CD4-positive, alpha-beta memory T cell (primary cell): ENCODE measurements around the gene ABCD3. TPM values are rescaled to one million over a fixed set of nuclear protein-coding genes. Genes with fewer than 3 reads are reported as not detected.

Experiments used
- CTCF ChIA-PET: fragments of 350-600 bp; sonication (Branson Sonifier 250); formaldehyde crosslinking; loops from one replicate; lab custom pipeline; 2021; ENCODE audit warnings: inconsistent platforms; ENCODE audit not compliant: partially characterized antibody; lab: Charles Lee
- POLR2A ChIA-PET: fragments of 350-600 bp; sonication (Branson Sonifier 250); formaldehyde crosslinking; loops from one replicate; lab custom pipeline; 2021; ENCODE audit not compliant: partially characterized antibody; lab: Charles Lee
- DNase-seq, 5 donors: peaks; one replicate each; pipeline versions ENCODE4 v3.0.0 to v3.0.0-alpha.2; 2020 to 2022; ENCODE audit warnings: mixed read lengths in 1 of 5
- H3K27ac ChIP-seq: one replicate; pipeline ENCODE4 v1.7.0; 2013; ENCODE audit warnings: low read depth, low read length
- H3K27me3 ChIP-seq: 2 replicates; pipeline ENCODE4 v1.7.0; 2013; ENCODE audit warnings: mild to moderate bottlenecking, low read length, moderate library complexity; ENCODE audit not compliant: insufficient read depth
- H3K36me3 ChIP-seq: 2 replicates; pipeline ENCODE4 v1.7.0; 2013; ENCODE audit warnings: mild to moderate bottlenecking, low read length, moderate library complexity; ENCODE audit not compliant: insufficient read depth
- H3K4me1 ChIP-seq: 2 replicates; pipeline ENCODE4 v1.7.0; 2013; ENCODE audit warnings: mild to moderate bottlenecking, low read length, moderate library complexity; ENCODE audit not compliant: insufficient read depth
- H3K4me3 ChIP-seq, 2 donors: one replicate each; pipeline ENCODE4 v1.7.0; 2013; ENCODE audit warnings: low read length in 2 of 2, mild to moderate bottlenecking in 1 of 2
- H3K9me3 ChIP-seq, 2 donors: one replicate each; pipeline ENCODE4 v1.7.0; 2013; ENCODE audit warnings: low read length in 2 of 2, control low read depth in 1 of 2; ENCODE audit not compliant: control insufficient read depth in 1 of 2
- H3K27ac Mint-ChIP-seq, 7 donors: one replicate each; pipeline ENCODE4 v1.8.0; 2020 to 2021; ENCODE audit warnings: mixed read lengths in 7 of 7, mild to moderate bottlenecking in 6 of 7, inconsistent platforms in 3 of 7, moderate library complexity in 3 of 7
- H3K27me3 Mint-ChIP-seq, 2 donors: one replicate each; pipeline ENCODE4 v1.8.0; 2020 to 2021; ENCODE audit warnings: mixed read lengths in 2 of 2
- H3K36me3 Mint-ChIP-seq, 2 donors: one replicate each; pipeline ENCODE4 v1.8.0; 2020 to 2021; ENCODE audit warnings: mixed read lengths in 2 of 2, inconsistent platforms in 1 of 2, mild to moderate bottlenecking in 1 of 2
- H3K4me1 Mint-ChIP-seq, 4 donors: one replicate each; pipeline ENCODE4 v1.8.0; 2020 to 2021; ENCODE audit warnings: mixed read lengths in 4 of 4, mild to moderate bottlenecking in 1 of 4
- H3K4me3 Mint-ChIP-seq, 8 donors: one replicate each; pipeline ENCODE4 v1.8.0; 2020 to 2021; ENCODE audit warnings: mixed read lengths in 8 of 8, mild to moderate bottlenecking in 7 of 8, moderate library complexity in 6 of 8, inconsistent platforms in 3 of 8
- H3K9me3 Mint-ChIP-seq, 8 donors: one replicate each; pipeline ENCODE4 v1.8.0; 2020 to 2021; ENCODE audit warnings: mixed read lengths in 8 of 8, mild to moderate bottlenecking in 5 of 8, inconsistent platforms in 3 of 8, moderate library complexity in 1 of 8
- intact Hi-C: fragments of 100-400 bp; cut with micrococcal nuclease; formaldehyde crosslinking; loops from one replicate; pipeline ENCODE4 v1.15.1; 2023
- polyA plus RNA-seq, 2 donors: library from polyadenylated mRNA; unstranded; fragments of 300-500 nt; fragmentation: Illumina TruSeq; gene quantifications; one replicate each; pipeline ENCODE4 v1.2.3, GENCODE V29; 2021
- total RNA-seq, 2 experiments: library from RNA; stranded (reverse); gene quantifications; one replicate each; pipeline ENCODE4 v1.2.3, GENCODE V29; 2021

ABCD3 gene
- total and polyA plus RNA-seq, 4 experiments from 2014 or later, result 23.6 to 24.2 (median 23.9) TPM

- no peak for DNase-seq
- Mint-ChIP-seq H3K36me3 (peaks cover 29 to 33% of the 10 kb centered on the region in 2 donors), H3K4me1 (peaks cover 0 to 3% (median 0%) of the 10 kb centered on the region in 4 donors), H3K9me3 (no peaks in the 10 kb centered on the region), H3K27ac (peak overlapping the region in 2 of 7 donors; percentile 13 to 63), H3K4me3 (no peak overlapping the region), H3K27me3 (no peaks in the 10 kb centered on the region)
- Histone ChIP-seq H3K9me3 (no peaks in the 10 kb centered on the region), H3K27ac (no peak overlapping the region), H3K27me3 (no peaks in the 10 kb centered on the region), H3K4me3 (no peak overlapping the region), H3K4me1 (no peaks in the 10 kb centered on the region), H3K36me3 (peaks cover 18% of the 10 kb centered on the region)
- intact Hi-C loops, result no loop called here
- ChIA-PET CTCF (interaction anchor here (0.7 to 2.8 kb wide), 4 partner anchors 8 to 327 kb away, joined by 3 to 26 read pairs (median 4); no protein-coding TSS in a partner anchor), POLR2A (no interaction called here)
Measured at GRCh38 chr1:94479682-94480081, 61.5 kb downstream of the ABCD3 start.

DNA sequence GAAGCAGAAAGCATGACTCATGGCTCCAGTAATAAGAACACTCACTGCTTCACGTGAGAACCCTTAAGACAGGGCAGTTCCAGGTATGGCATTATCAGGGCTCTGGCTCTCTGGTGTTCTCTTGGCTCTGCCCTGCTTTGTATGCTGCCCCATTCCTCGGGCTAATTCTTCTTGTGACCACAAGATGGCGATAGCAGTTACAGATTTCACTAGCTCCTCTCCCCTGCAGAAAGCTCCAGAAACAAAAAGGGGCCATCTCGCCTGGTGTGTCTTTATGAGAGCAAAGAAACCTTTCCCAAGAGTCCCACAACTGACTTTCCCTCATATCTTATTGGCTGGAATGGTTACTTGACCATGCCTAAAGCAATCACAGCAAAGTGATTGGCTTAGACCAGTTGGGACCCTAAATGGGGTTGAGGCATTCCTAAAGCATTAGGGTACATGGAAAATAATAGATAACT lies 63.3 kb downstream of the ABCD3 start:
- no peak overlapping the region for H3K27ac Mint-ChIP-seq
- no peak overlapping the region for H3K4me3 ChIP-seq
- ChIA-PET POLR2A (no interaction called here), CTCF (interaction anchor here (1.0 to 5.4 kb wide), 10 partner anchors 10 to 323 kb away, joined by 3 to 61 read pairs (median 4); no protein-coding TSS in a partner anchor)
- H3K27ac ChIP-seq, result no peak overlapping the region
- no peaks in the 10 kb centered on the region for H3K4me1 ChIP-seq
- peaks cover 0 to 3% (median 0%) of the 10 kb centered on the region in 4 donors for H3K4me1 Mint-ChIP-seq
- peaks cover 28 to 35% of the 10 kb centered on the region in 2 donors for H3K36me3 Mint-ChIP-seq
- H3K36me3 ChIP-seq, result peaks cover 13% of the 10 kb centered on the region
- DNase-seq, result peak; percentile 36 to 48 (median 44)
- H3K4me3 Mint-ChIP-seq, result no peak overlapping the region
- H3K9me3 Mint-ChIP-seq, result no peaks in the 10 kb centered on the region
- H3K27me3 Mint-ChIP-seq, result no peaks in the 10 kb centered on the region
- no peaks in the 10 kb centered on the region for H3K9me3 ChIP-seq
- intact Hi-C loops, result loop anchor here (1.0 kb wide), 2 partner anchors 325 to 562 kb away; no protein-coding TSS in a partner anchor
- no peaks in the 10 kb centered on the region for H3K27me3 ChIP-seq

- no peak overlapping the region for H3K4me3 ChIP-seq
- no peaks in the 10 kb centered on the region for H3K4me1 ChIP-seq
- DNase-seq, result no peak
- H3K4me3 Mint-ChIP-seq, result no peak overlapping the region
- no peaks in the 10 kb centered on the region for H3K9me3 ChIP-seq
- no peaks in the 10 kb centered on the region for H3K27me3 Mint-ChIP-seq
- intact Hi-C loops, result no loop called here
- H3K9me3 Mint-ChIP-seq, result no peaks in the 10 kb centered on the region
- H3K27me3 ChIP-seq, result no peaks in the 10 kb centered on the region
- H3K4me1 Mint-ChIP-seq, result no peaks in the 10 kb centered on the region
- H3K27ac Mint-ChIP-seq, result no peak overlapping the region
- H3K36me3 ChIP-seq, result peaks cover 19% of the 10 kb centered on the region
- POLR2A ChIA-PET, result no interaction called here
- H3K36me3 Mint-ChIP-seq, result peaks cover 46 to 65% of the 10 kb centered on the region in 2 donors
- H3K27ac ChIP-seq, result no peak overlapping the region
- CTCF ChIA-PET, result interaction anchor here (0.8 to 2.0 kb wide), 3 partner anchors 10 to 318 kb away, joined by 3 to 7 read pairs (median 3); no protein-coding TSS in a partner anchor
Measured at GRCh38 chr1:94486990-94487389, 68.8 kb downstream of the ABCD3 start.

DNA sequence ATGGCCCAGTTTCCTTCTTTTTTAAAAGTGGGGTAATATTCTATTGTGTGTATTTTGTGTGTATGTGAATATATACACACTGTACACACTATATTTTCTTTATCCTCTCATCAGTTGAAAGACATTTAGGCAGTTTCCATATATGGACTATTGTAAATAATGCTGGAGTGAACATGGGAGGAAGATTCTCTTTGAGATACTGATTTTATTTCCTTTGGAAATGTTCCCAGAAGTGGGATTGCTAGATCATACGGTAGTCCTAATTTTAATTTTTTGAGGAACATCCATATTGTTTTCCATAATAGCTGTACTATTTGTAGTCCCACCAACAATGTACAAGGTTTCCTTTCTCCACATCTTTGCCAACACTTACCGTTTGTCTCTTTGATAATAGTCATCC lies 72.4 kb downstream of the ABCD3 start:
- Mint-ChIP-seq H3K27me3 (no peaks in the 10 kb centered on the region), H3K9me3 (no peaks in the 10 kb centered on the region), H3K36me3 (peaks cover 53 to 59% of the 10 kb centered on the region in 2 donors), H3K27ac (no peak overlapping the region), H3K4me3 (no peak overlapping the region), H3K4me1 (no peaks in the 10 kb centered on the region)
- ChIA-PET CTCF (no interaction called here), POLR2A (no interaction called here)
- no peaks in the 10 kb centered on the region for H3K27me3 ChIP-seq
- no peak for DNase-seq
- no peak overlapping the region for H3K27ac ChIP-seq
- peaks cover 9% of the 10 kb centered on the region for H3K36me3 ChIP-seq
- no peaks in the 10 kb centered on the region for H3K9me3 ChIP-seq
- no peak overlapping the region for H3K4me3 ChIP-seq
- intact Hi-C loops, result no loop called here
- H3K4me1 ChIP-seq, result no peaks in the 10 kb centered on the region

GRCh38 chr1:94496076-94496755 lies 78.0 kb downstream of the ABCD3 start:
- DNase-seq, result no peak
- H3K27me3 ChIP-seq, result no peaks in the 10 kb centered on the region
- Mint-ChIP-seq H3K4me1 (no peaks in the 10 kb centered on the region), H3K4me3 (no peak overlapping the region), H3K27ac (no peak overlapping the region), H3K9me3 (no peaks in the 10 kb centered on the region), H3K36me3 (peaks cover 46 to 58% of the 10 kb centered on the region in 2 donors), H3K27me3 (no peaks in the 10 kb centered on the region)
- H3K4me3 ChIP-seq, result no peak overlapping the region
- no peaks in the 10 kb centered on the region for H3K4me1 ChIP-seq
- intact Hi-C loops, result no loop called here
- CTCF ChIA-PET, result interaction anchor here (0.6 kb wide), 1 partner anchor 18 kb away, joined by 3 read pairs; no protein-coding TSS in a partner anchor
- peaks cover 11% of the 10 kb centered on the region for H3K36me3 ChIP-seq
- no peak overlapping the region for H3K27ac ChIP-seq
- POLR2A ChIA-PET, result no interaction called here
- no peaks in the 10 kb centered on the region for H3K9me3 ChIP-seq

- peaks cover 7% of the 10 kb centered on the region for H3K36me3 ChIP-seq
Measured at GRCh38 chr1:94501426-94501825, 83.2 kb downstream of the ABCD3 start.

DNA sequence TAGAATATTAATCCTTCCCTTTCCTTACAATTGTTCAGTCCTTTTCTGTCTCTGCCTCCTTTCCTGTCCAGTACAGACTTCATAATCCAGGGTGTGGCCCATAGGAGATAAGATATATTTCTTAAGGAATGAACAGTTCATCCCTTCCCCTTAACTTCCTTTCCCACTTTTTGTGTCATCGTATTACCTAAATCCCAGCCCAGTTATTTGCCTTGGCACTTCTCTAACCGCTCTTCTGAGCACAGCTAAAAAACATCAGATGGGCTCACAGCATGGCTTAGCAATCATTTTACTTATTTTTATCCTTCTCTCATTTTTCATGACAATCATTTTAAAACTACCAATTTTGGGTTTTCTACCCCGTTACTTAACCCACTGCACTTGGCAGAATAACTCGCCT lies 83.7 kb downstream of the ABCD3 start:
- H3K9me3 Mint-ChIP-seq, result peaks cover 0 to 4% (median 0%) of the 10 kb centered on the region in 8 donors
- no peaks in the 10 kb centered on the region for H3K27me3 Mint-ChIP-seq
- no peaks in the 10 kb centered on the region for H3K9me3 ChIP-seq
- H3K27ac Mint-ChIP-seq, result no peak overlapping the region
- H3K4me3 Mint-ChIP-seq, result no peak overlapping the region
- H3K4me3 ChIP-seq, result no peak overlapping the region
- POLR2A ChIA-PET, result no interaction called here
- DNase-seq, result no peak
- peaks cover 58 to 77% of the 10 kb centered on the region in 2 donors for H3K36me3 Mint-ChIP-seq
- CTCF ChIA-PET, result no interaction called here
- no peaks in the 10 kb centered on the region for H3K27me3 ChIP-seq
- H3K4me1 ChIP-seq, result no peaks in the 10 kb centered on the region
- H3K27ac ChIP-seq, result no peak overlapping the region
- peaks cover 7% of the 10 kb centered on the region for H3K36me3 ChIP-seq
- H3K4me1 Mint-ChIP-seq, result peaks cover 0 to 6% (median 1%) of the 10 kb centered on the region in 4 donors
- intact Hi-C loops, result no loop called here

More at GRCh38 chr1:94501426-94501825, 83.2 kb downstream of the ABCD3 start:
- Mint-ChIP-seq H3K4me3 (no peak overlapping the region), H3K4me1 (peaks cover 0 to 6% (median 1%) of the 10 kb centered on the region in 4 donors), H3K27ac (no peak overlapping the region), H3K36me3 (peaks cover 56 to 75% of the 10 kb centered on the region in 2 donors), H3K27me3 (no peaks in the 10 kb centered on the region), H3K9me3 (peaks cover 0 to 4% (median 0%) of the 10 kb centered on the region in 8 donors)
- ChIA-PET POLR2A (no interaction called here), CTCF (no interaction called here)
- Histone ChIP-seq H3K4me1 (no peaks in the 10 kb centered on the region), H3K27ac (no peak overlapping the region), H3K27me3 (no peaks in the 10 kb centered on the region), H3K9me3 (no peaks in the 10 kb centered on the region), H3K4me3 (no peak overlapping the region)
- DNase-seq, result no peak
- intact Hi-C loops, result no loop called here
